ENCODE data around the gene HNRNPAB.
"Not testable (repeated sequence)": the region's sequence is repeated elsewhere in the genome, so short reads cannot be mapped to it uniquely, and the experiment has no call there.

HNRNPAB gene

DNA sequence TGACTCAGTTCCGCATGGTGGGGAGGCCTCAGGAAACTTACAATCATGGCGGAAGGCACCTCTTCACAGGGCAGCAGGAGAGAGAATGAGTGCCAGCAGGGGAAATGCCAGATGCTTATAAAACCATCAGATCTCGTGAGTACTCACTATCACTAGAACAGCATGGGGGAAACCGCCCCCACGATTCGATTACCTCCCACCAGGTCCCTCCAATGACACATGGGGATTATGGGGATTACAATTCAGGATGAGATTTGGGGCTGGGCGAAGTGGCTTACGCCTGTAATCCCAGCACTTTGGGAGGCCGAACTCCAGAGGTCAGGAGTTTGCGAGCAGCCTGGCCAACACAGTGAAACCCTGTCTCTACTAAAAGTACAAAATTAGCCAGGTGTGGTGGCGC, 6.2 kb upstream of the HNRNPAB start:
- not testable (repeated sequence) for DNase-seq

DNA sequence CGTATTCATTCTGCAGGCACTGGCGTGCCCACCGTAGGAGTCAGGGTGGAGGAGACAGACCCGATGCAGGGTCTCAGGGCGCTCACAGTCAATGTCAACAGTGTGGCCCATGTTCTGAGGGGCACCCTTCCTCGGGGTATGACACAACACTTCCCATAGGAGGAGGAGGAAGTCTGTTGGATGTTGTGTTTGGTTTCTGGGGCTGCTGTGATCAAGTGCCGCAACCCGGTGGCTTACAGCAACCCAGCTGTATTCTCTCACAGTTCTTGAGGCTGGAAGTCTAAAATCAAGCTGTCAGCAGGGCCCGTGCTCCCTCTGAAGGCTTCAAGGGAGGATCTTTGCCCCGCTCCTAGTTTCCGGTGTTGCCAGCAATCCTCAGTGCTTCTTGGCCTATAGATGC, 5.6 kb upstream of the HNRNPAB start:
- DNase-seq, result no peak

GRCh38 chr5:178199581-178200434, 4.5 kb upstream of the HNRNPAB start:
- DNase-seq, result no peak

GRCh38 chr5:178201221-178201926, 3.0 kb upstream of the HNRNPAB start:
- DNase-seq, result no peak

GRCh38 chr5:178201927-178202235, 2.5 kb upstream of the HNRNPAB start:
- no peak for DNase-seq

DNA sequence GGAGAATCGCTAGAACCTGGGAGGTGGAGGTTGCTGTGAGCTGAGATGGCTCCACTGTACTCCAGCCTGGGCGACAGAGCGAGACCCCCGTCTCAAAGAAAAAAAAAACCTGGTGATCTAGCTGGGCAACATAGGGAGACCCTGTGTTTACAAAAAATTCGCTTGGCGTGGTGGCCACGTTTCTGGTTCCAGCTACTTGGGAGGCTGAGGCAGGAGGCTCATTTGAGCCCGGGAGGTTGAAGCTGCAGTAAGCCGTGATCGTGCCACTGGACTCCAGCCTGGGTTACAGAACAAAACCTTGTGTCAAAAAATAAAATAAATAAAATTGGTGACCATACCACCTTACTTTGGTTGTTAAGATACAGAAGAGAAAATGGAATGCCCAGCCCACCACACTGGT, 1.8 kb upstream of the HNRNPAB start:
- DNase-seq, result no peak

- DNase-seq, result no peak
Observed at GRCh38 chr5:178203670-178204181, 607 bp upstream of the HNRNPAB start.

- DNase-seq, result peak; percentile 74
Observed at GRCh38 chr5:178204935-178205748, 809 bp downstream of the HNRNPAB start.

GRCh38 chr5:178205749-178206047, 1.4 kb downstream of the HNRNPAB start:
- no peak for DNase-seq

DNA sequence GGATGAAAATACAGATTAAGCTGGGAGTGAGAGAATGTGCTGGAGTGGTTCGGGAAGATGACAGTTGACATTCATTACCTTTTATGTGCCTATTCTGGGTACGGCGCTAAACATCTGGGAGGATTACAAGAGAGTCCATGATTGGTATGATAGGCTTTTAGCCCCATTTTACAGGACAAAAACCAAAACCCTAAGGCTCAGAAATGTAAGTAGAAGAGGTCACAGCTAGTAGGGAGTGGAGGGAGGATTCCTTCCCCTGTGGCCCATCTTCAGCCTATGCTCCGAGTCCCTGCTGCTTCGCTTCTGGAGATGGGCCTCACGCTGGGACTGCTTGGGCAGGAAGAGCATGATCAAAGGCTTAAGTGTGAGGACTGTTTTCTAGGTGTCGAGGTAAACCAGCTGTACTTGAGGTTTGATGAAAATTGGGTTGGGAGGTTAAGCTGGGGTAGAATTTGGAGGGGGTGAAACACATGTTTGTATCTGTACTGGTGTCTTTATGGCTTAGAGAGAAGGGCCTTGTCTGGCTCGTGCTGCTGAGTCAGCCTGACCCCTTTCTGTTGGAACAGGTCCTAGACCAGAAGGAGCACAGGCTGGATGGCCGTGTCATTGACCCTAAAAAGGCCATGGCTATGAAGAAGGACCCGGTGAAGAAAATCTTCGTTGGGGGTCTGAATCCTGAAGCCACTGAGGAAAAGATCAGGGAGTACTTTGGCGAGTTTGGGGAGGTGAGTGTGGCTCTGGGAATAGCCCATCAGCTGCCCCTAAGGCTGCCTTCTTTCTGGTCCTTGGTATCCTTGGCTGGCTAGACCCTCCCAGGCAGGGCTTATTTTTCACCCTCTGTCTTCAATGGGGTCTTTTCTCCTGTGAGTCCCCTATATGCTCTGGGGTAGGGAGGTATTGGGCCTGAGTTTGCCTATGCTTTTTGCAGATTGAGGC, 2.1 kb downstream of the HNRNPAB start:
- DNase-seq, result no peak

DNA sequence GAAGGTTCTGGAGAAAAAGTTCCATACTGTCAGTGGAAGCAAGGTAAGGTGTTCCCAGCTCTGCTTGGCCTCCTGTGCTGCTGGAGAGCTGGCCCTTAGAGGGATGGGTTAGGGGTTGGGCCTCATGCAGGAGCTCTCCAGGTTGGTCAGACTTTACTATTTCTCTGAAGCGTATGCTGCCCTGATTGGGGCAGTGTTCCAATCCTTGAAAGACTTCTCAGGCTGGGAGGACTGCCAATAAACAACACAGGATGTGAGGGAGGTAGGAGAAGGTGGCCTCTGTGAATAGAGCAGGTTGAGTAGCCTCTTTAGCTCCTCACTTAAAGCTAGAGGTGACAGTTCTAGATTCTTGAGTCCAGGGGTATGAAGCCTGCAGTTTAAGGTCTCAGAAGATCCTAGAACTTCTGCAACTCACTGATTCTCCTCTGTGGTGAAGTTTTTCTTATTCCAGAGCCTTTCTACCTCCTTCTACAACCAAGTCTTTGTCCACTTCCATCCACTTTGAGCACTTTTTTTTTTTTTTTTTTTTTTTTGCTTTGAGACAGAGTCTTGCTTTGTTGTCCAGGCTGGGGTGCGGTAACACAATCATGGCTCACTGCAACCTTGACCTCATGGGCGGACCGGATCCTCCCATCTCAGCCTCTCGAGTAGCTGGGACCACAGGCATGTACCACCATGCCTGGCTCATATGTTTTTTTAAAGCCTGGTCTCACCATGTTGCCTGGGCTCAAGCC, 3.0 kb downstream of the HNRNPAB start:
- no peak for DNase-seq

DNA sequence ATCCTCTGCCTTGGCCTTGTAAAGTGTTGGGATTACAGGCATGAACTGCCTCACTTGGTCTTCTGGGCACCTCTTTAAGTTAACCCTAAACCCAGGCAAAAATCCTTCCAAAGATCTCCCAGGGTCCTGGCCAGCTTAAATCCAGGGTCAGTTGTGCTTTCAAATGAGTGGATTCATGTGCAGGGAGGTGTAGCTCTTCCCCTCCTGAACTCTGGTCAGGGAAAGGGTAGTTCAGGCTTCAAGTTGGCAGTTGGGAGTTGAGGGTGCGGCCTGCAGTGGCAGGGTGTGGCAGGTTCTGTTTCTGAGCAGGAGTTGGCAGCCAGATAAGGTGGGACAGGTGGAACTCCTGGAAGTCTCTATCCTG, 3.6 kb downstream of the HNRNPAB start:
- no peak for DNase-seq

DNA sequence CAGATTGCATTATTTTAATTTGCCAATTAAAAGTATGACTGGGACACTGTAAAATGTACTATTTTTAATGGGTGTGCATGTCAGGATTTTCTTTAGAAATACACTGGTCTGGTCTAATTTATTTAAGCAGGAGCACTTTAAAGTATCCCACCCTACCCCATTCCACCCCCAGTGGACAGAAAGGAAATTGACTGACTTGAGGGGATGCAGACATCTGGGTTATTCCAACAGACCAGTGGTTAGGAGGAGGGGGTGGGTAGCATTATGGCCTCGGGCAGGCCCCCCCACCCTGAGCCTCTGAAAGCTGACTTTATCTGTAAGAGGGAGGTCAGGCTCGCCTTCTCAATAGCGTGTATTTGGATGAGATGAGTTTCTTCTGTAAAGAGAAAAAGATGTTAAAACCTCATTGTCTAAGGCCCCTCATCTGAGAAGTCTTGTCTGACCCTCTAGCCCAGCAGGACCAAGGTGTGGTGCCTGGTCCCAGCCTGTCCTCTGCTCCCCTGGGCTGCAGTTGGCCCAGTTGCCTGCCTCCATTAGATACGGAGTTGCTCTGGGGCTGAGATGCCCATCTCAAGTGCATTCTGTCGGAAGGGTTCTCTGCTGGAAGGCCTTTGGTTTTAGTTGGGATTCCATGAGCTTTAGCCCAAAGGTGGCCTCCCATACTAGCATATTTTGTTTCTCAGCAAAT, 4.4 kb downstream of the HNRNPAB start:
- no peak for DNase-seq

GRCh38 chr5:178209334-178210072, 5.2 kb downstream of the HNRNPAB start:
- DNase-seq, result no peak

DNA sequence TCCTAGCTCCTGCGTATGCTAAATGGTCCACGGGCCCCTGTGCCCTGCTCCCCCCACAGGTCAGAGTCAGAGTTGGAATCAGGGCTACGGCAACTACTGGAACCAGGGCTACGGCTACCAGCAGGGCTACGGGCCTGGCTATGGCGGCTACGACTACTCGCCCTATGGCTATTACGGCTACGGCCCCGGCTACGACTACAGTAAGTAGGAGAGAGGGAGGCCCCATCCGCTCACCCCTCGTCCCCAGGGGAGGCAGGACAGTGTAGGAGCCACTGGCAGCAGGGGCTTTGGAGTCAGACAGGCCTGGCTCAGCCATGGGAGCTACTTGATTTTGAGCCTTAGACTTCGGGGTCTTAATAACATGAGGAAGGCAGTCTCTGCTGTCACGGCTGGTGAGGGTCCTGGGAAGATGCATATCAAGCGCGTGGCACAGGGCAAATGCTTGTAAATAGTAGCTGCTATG, 5.8 kb downstream of the HNRNPAB start:
- DNase-seq, result no peak

- no peak for DNase-seq
Observed at GRCh38 chr5:178210686-178211085, 6.4 kb downstream of the HNRNPAB start.

GRCh38 chr5:178211095-178212048, 7.0 kb downstream of the HNRNPAB start:
- DNase-seq, result no peak

DNA sequence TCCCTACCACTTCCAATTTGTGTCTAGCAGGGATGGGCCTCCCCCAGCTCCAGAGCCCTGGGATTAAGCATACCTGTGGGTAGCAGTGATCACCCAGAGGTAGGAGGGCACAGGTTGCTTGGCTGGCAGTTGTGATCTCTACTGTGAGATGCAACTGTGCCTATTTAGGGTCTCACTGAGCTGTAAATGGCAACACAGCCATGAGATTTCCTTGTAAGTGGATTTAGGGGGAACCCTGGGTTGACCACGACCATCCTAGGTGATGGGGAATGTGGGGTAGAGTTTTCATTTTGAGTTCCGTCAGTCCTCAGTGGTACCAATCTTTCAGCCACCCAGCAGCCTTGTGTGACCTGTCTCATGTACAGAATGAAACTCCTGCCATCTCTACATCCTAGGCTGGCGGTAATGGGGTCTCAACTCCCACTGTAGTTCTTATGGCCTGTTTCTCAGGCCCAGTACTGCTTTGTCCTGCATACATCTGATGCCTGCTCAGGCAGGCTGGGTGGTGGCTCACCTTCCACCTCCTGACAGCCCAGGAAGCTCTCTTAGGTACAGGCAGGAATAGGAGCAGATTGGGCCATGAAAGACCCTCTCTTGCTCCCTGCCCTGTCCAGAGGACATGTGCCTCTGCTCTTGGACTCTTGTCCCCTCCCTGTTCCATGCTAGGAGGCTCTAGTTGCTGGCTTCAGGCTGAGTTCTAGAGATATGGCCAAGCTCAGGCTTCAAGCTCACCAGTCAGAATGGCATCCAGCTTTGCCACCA, 8.1 kb downstream of the HNRNPAB start:
- no peak for DNase-seq

Data from activated T-cell treated with anti-CD3 and anti-CD28 coated beads, Interleukin-2, amount 50 U/mL, for 1 hour (primary cell).